ENCODE data around the gene BEST1. TPM values are rescaled to one million over a fixed set of nuclear protein-coding genes. Genes with fewer than 3 reads are reported as not detected.

The BEST1 gene
- total RNA-seq, 1 donor from 2014 or later = under 0.01 TPM

DNA sequence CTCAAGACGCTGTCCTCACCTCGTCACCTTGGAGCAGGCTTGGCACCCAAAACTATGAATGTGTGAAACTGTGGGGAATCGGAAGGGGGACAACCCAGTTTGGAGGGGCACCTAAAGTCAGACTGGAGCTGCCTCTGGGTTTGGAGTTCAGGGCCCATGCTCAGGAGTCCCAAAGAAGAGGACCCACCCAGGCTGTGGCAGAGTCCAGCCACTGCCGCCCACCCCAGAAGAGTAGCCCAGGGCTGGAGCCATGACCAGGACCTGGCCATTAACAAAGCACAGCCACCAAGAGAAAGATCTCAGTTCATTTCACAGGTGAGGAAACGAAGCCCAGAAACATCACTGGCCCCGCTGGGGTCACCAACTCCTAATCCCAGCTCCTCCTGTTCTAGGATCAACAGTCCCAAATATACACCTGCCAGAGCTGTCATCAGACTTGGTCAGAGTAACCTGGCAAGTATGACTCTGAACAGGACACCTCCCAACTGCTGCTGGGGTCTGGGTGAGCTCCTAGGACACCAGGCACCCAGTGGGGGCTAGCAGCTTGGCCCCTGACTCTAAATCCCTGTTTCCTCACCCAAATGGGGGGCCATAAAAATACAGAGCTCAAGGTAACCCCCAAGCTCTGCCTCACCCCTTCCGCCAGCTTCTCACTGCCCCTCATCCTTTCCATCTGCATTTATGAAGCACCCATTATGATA lies 35.5 kb upstream of the BEST1 start:
- no peak for DNase-seq (ENCODE audit: low read depth, low spot score)

DNA sequence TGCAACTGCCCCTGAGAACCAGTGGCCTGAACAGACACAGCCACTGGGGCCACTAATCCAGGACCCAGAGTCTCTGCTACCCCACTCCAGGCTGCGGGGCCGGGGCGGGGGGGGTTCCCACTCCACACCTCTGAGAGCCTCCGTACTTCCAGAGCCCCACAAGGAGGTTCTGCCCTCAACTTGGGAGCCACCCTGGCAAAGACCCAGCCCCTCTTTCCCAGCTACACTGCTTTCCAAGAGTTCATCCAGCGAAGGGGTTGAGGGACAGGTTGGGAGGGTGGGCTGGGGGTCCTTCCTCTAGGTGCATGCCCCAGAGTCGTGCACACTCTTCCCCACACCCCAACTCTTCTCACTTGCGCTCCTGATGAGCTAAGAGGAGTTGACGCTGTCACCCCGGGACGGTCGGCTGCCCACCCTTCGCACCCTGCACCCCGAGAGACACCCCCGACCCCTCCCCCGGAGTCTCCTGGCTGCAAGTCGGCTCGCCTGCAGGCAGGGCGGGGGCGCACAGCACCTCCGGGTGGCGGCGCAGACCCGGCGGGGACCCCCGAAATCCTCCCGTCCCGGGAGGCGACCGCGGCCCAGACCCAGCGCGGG lies 33.3 kb upstream of the BEST1 start:
- no peak for DNase-seq (ENCODE audit: low read depth, low spot score)

DNA sequence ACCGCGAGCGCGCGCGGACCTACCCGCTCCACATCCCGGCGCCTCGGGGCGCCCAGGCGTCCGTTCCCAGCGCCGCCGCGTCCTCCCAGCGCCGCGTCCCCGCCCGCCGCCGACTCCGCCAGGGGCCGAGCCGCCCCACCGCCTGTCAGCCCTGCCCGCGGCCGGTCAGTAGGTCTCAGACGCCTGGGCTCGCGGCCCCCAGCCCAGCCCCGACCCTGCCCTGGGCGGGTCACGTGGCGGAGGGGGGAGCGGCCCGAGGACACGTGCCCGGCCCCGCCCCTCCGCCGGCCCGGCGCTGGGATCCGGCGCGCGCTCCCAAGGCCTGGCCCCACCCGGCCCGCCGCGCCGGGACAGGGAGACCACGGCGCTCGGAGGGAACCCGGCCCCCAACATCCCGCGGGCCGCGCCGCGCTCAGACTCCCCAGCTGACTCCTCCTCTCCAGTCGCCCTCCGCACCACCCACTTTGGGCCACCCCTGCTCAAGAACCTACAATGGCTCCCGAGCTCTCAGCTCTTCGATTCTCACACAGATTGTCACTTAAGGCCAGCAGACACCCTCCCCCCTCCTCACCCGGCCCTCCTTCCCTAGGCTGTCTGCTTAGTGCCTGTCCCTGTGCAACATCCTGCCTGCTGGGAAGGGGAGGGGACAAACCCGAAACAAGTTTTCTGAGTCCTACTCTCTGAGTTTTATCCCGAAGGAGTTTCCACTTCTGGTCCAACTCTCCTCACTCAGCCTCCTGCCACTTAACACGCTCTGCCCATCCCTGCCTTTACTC lies 32.6 kb upstream of the BEST1 start, which contains the start of gene RAB3IL1:
Gene RAB3IL1 (minus strand): TSS at position 233 of the 776 bp plus-strand sequence. CDS start 199 bp downstream, at position 34.
- DNase-seq (ENCODE audit: low read depth, low spot score) = no peak

DNA sequence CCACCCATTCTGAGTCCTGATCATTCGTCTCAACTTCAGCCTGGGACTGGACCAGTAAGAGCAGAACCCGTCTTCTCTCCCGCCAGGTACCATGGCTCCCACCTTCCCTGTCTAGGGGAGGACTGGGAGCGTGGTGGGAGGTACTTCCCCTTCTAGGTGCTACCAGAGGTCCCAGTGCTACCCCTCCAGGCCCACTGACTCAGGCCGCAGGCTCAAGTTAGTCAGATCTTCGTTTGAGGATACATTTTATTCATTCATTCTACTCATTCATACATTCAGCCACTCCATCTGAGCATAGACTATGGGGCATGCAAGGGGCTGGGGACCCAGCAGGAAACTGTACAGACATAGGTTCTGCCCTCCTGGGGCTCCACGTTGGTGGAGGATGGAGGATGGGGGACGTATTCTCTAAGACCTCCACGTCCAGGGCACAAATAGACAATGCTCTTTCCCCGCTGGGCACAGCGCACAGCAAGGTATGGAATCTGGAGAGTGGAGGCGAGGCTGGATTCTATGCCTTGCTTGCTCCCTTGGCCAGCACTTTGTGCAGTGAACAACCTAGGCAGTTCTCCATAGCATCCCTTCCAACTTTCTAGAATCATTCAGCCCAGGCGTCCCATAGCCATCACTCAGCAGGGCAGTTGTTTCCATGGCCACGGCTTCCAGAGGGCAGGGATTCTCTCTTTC lies 31.8 kb upstream of the BEST1 start:
- DNase-seq (ENCODE audit: low read depth, low spot score) = no peak

DNA sequence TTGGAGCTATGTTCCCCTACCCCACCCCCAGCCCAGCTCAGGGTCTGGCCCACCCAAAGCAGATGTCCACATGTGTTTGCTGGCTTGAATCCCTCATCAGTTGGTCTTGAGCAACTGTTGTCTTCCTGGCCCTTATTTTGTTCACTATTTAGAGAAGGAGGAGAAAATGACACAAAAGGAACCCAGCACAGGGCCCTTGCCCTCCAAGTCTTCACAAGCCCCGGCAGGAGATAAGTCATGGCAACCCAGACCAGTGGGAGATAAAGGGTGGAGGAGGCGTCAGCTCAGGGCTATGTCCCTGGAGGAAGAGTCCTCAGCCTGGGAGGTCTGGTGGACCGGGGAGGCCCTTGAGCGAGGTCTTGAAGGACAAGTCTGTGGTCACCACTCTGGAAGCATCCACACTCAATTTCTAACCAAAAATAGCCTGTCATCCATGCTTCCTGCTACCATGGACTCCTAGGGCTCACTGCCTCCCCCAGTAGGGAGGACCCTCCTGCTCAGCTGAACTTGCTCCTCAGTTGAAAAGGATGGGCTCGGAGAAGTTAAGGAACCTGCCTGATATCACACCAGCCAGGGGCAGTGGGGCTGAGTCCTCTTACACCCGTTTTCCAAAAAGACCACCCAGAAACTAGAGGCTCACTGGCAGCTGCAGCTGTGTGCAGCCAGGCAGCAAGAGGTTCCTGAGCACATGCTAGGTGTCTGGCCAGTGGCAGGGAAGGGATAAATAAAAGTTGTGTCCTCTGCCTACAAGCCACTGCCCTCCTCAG lies 31.0 kb upstream of the BEST1 start:
- no peak for DNase-seq (ENCODE audit: low read depth, low spot score)

DNA sequence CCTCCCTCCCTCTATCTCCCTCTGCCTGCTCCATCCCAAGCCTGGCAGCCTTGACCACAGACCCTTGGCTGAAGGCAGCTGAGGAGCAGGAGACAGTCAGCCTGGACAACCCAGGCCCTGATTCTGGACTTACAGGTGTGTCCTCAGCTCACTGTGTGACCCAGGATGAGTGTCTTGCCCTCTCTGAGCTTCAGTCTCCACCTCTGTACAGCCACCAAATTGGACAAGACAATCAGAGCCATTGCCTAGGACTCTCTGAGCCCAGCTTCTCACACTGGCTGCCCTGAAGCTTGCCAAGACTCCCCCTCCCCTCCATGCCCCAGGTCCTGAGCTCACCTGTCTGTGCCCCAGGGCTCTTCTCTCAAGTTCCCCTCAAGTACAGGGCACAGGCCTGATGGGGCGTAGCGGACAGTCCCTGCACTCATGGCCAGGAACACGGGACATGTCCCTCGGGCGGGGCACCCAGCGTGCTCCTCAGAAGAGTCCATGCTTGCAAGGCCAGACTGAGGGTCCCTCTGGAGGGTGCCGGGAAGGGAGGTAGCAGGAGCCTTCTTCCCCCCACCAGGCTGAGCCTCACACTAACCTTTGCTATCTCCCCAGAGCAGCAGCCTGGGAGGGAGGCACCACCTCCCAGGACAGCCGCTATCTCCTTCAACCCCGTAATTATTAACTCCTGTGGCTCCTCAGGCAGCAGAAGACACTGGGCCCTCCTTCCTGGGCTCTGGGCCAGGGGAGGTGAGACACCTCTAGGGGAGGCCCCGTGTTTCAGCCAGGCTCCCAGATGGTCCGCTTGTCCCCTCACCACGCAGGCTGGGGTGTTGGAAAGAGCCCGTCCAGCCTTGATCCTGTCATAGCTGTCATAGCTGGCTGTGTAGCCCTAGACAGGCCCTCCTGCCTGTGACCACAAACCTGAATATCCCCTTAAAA lies 30.2 kb upstream of the BEST1 start:
- DNase-seq (ENCODE audit: low read depth, low spot score) = no peak

DNA sequence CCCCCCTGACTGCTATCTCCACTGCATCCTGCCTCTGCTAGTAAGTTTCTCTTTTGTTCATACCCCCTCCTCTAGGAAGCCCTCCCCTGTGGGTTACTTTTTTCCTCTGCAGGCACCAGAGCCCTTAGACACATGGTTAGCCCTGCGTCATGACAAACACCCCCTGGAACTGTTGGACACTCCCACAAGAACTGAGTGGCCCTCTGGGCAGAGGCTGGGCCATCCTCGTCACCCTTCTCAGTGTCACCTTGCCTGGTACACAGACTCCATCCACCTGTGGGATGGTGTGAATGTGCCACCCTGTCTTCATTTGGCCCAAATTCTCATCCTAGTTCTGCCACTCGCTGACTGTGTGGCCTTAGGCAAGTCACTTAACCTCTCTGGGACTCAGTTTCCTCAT lies 28.7 kb upstream of the BEST1 start:
- no peak for DNase-seq (ENCODE audit: low read depth, low spot score)

DNA sequence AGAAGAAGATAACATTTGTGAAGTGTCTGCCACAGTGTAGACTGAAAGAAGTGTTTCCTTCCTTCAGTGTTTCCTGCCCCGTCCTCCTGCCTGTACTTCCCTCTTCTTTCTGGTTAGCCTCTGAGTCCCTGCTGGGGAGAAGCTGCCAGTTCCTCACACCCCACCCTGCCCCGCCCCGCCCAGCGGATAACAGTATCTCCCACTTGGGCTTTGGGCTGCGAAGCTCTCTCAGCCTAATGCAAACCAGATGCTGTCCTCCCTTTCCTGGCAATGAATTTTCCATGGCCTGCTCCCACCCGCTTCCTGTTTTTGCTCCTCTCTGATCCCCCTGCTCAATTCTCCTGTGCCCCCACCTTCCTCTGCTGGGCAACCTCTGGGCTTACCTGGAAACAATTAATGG lies 27.6 kb upstream of the BEST1 start:
- DNase-seq (ENCODE audit: low read depth, low spot score) = no peak

DNA sequence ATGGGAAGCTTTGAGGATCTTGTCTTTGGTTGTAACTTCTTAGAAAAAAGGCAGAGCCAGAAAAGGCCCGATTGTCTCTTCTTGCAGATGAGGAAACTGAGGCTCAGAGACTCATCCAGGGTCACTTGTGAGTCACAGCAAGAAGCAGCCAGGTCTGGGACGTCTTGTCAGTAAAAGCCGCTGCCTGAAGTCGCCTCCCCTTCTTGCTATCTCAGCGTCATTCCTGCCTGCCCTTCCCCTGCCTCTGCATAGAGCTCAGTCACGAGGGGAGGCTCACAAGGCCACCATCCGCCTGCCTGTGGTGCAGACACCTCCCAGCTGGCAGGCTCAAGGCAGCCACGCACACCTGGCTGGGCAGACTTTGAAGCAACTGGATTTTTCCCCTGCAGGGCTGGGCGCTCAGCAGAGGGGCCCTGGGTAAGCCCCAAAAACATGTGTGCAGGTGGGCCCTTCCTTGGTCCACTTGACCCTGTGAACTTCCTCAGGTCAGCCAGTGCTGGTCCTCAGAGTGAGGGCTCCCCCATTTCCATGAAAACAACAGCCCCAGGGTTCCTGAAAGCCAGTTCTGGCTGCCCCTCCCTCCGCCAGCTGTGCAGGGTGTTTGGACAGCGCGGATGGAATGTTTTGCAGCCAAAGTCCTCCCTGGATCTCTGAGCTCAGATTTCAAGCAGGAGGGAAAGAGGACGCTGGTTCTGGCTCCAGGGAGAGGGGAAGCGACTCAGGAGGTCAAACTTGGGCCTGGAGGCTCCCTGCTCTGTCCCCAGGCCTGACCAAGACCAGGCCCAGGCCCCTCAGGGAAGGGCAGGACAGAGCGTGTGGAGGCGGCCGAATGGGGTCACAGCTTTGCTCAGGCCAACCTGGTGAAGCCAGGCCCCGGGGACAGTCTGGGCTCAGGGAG lies 26.7 kb upstream of the BEST1 start:
- DNase-seq (ENCODE audit: low read depth, low spot score) = no peak

DNA sequence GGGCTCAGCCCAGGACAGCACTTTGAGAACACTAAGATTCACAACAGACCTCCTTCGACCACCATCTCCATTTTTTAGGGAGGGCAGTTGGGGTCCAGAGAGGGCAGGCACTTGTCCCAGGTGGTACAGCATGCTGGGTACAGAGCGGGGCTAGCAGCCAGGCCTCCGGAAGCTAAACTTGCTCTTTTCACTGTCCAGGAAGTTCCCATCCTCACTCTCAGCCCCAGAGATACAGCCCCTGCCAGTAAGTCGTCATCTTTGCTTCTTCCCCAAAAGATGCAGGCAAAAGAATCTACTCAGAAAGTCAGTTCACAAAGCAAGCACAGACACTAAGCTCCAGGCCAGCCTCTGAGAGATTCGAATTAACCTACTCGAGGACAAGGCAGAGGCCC lies 26.1 kb upstream of the BEST1 start:
- DNase-seq (ENCODE audit: low read depth, low spot score) = no peak

DNA sequence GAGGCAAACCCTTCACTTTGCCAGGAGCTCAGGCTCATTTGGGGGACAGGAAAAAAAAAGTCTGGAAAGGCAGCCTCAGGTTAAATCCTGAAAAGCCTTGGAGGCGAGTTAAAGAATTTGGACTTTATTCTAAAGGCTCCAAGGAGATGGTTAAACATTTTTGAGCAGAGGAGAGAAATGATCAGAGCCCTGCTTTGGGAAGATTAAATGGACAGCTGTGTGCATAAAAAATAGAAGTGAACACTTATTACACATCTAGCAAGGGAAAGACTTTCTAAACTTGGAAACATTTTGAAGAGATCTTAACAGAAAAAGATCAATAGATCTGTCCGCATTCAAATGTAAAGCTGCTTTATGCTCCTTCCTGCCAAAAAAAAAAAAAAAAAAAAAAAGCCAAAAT lies 24.4 kb upstream of the BEST1 start:
- DNase-seq (ENCODE audit: low read depth, low spot score) = no peak

DNA sequence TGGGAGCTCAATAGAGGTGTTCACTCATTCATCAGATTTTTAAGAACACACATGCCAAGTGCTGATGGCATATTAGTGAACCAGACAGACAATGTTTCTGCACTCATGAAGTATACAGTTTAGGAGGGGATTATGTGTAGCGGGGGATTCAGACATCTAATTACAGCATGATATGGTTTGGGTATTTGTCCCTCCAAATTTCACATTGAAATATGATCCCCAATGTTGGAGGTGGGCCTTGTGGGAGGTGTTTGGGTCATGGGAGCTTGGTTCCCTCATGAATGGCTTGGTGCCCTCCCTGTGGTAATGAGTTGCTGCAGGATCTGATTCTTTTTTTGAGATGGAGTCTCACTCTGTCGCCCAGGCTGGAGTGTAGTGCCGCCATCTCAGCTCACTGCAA lies 23.9 kb upstream of the BEST1 start:
- DNase-seq (ENCODE audit: low read depth, low spot score) = no peak

DNA sequence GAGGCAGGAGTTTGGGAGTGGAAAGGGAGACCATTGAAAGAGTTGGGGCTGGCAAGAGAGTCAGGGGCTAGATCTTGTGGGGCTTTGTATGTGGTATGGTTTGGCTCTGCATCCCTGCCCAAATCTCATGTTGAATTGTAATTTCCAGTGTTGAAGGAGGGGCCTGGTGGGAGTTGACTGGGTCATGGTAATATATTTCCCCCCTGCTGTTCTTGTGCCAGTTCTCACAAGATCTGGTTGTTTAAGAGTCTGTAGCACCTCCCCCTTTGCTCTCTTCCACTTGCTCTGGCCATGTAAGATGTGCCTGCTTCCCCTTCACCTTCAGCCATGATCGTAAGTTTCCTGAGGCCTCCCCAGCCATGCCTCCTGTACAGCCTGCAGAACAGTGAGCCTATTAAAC lies 22.6 kb upstream of the BEST1 start:
- DNase-seq (ENCODE audit: low read depth, low spot score) = no peak

DNA sequence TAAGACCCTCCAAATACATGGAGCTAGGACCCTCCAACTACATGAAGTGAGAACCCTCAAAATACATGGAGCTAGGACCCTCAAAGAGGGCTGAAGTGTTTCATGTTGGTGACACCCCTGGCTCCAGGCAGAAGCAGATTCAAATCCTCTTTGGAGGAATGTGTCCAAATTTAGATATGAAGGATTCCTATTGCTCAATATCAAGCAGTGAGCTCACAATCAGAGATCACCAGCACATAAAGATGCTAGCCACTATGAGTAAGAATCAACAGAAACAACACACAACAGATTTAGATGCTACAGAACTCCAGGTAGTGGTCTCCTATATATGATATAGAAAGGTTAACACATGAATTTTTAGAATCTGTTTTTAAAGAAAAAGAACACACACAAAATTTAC lies 21.5 kb upstream of the BEST1 start:
- DNase-seq (ENCODE audit: low read depth, low spot score) = no peak

DNA sequence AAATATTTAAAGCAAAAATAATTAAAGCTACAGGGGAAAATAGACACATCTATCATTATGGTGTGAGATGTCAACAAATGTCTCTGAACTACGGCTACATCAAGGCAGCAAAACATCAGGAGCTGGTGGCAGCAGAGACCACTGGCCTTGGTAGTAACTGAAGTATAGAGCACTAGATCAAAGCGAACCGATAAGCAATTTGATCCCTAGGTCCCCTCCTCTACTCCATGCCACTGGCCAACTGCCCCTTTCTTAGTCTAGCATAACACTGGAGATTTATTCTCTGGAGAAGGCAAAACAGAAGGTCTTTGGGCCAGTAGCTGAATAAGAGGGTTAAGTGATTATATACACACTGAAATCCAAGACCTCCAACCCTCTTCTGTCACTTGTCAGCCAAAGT lies 19.2 kb upstream of the BEST1 start:
- no peak for DNase-seq (ENCODE audit: low read depth, low spot score)

DNA sequence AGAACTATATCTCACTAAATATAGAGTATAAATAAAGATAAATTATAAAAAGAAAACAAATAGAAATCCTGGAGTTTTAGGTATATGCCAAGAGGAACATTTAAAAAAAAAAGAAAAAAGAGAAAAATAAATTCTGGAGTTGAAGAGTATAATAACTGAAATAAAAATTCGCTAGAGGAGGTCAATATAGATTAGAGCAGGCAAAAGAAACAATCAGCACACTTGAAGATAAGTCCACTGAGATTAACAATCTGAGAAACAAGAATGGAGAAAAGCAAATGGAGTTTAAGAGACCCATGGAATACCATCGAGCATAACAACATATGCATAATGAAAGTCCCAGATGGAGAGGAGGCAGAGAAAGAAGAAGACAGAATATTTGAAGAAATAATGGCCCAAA lies 14.3 kb upstream of the BEST1 start:
- no peak for DNase-seq (ENCODE audit: low read depth, low spot score)

DNA sequence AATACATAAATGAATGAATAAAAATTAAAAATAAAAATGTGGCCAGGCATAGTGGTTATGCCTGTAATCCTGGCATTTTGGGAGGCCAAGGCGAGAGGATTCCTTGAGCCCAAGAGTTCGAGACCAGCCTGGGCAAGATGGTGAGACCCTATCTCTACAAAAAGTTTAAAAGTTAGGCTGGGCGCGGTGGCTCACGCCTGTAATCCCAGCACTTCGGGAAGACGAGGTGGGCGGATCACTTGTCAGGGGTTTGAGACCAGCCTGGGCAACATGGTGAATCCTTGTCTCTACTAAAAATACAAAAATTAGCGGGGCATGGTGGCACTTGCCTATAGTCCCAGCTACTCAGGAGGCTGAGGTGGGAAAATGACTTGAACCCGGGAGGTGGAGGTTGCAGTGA lies 9.7 kb upstream of the BEST1 start:
- no peak for DNase-seq (ENCODE audit: low read depth, low spot score)

DNA sequence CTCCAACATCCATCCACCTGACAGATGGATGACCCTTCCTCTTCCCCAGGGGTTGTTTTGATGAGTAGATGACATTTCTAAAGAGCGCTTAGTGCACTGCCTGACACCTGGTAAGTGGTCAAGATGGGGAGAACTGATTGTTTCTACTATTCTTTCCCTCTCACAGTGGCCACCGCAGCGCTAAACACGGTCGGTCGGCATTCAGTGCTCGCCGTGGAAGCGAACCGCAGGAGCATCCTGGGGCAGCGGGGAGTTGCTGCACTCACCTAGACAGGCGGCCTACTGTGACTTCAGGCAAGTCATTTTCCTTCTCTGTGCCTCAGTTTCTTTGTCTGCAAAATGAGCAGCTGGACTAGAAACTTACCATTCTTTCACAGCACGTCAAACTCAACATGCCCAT lies 5.0 kb upstream of the BEST1 start:
- DNase-seq (ENCODE audit: low read depth, low spot score) = no peak

DNA sequence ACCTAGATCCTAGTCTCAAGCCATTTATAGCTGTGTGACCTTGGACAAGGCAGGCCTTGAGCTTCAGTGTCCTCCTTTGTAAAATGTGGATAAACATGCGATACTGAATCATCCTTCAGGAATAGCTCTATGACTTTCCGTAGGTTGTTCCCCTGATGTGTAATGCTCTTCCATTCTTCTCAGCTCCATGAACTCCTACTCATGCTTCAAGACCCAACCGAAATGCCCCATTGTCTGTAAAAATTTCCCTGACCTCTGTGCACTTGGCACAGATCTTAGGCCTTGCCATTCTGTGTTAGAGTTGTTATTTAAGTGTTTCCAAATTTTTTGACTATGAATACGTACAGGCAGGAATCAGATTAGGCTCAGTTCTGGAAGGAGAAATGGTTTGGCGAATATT lies 3.3 kb upstream of the BEST1 start:
- DNase-seq (ENCODE audit: low read depth, low spot score) = no peak
